NOMO-1 treated with DMSO at 0.1 percent for 48 hours (cell line): Measurements from ENCODE around the gene USF3.

Experiments
- DNase-seq: peaks from one replicate; lab custom pipeline; 2025; ENCODE audit not compliant: unreplicated experiment; lab: John Stamatoyannopoulos, UW

USF3 gene

DNA sequence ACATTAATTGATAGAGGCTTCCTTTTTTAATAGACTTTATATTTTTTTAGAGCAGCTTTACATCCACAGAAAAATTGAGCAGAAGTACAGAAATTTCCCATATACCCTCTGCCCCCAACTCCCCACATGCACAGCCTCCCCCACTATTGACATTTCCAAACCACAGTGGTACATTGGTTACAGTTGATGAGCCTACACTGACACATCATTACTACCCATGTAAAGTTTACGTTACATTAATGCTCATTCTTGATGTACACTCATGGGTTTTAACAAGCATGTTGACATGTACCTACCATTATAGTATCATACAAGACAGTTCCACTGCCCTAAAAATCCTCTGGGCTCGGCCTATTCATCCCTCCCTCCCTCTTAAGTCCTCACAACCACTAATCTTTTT is 78.7 kb downstream of the USF3 start:
- no peak for DNase-seq

DNA sequence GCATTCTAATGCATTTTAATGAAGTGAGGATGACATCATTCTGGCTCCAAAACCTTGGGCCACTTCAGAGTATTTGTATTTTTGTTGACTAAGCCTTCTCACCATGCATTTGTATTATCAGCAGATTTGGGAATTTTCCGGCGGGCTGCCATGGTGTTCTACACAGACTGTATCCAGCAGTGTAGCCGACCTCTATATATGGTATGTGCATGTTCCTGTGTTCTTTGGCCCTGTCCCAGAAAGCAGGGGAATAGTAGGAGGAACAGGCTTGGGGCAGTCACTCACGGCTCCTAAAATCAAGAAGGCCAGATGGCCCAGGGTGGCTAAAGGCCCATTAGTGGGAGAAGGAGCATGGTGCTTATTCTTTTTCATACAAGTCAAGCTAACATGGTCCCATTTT is 80.5 kb downstream of the USF3 start:
- DNase-seq, result no peak

DNA sequence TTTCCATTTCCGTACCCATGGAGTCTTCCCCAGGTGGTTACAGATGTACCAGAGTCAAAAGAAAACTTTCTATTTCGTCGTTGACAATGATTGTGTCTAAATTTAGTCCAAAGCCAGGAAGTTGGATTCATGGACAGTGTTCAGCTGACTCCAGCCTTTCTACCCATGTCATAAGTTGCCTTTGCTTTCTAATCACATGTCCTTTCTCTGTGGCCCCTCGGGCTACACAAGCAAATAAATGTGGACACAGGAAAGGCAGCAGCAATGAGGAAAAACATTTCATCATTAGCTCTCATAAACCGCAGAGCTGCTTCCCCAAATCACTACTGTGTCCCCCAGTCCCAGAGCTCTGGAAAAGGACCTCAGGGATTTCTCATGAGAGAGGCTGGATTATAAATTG is 82.0 kb downstream of the USF3 start:
- DNase-seq, result peak; percentile 23

DNA sequence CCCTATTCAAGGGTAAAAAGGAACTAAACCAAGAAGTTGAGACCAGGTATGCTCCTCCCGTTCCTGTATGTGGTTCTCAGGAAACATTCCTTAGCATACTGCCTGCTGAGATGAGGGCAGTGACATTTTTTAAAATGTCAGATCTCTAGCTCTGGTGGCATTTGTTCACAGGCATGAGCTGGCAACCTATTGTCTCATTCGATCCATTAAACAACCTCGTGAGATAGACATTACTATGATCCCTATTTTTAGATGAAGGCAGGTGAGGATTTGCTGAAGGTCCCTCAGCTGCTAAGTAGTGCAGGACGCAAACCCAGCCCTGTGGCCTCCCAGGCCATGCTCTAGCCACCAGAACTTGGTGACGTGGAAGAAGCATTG is 89.2 kb downstream of the USF3 start:
- no peak for DNase-seq

DNA sequence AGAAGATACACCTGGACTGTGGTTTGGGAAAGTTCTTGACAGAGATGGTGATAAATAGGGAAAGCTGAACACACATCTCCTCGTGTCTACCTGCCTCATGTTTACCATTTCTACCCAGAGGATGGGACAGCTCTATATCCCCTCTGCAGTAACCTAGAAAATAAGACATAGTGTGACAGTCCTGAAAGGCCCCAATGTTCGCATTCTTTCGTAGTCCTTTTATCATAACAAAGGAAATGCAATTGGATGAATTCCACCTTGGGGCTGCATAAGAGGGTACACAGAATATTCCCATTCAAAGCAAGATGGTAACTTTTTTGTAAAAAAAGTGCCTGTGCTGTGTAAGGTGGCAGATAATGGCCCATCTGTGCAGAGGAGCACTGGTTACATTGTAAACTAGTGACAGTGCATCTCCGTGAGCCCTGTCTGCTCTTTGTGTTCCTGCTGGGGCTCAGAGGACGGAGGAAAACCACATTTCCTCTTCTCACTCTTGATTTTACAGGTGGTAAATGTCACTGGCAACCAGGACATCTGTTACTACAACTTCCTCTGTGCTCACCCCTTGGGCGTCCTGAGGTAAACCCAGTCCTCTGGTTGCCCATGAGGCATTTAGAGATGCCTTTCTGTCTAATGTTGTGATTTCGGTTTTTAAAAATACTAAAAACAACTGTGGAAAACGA is 89.8 kb downstream of the USF3 start:
- DNase-seq, result peak; percentile 47

DNA sequence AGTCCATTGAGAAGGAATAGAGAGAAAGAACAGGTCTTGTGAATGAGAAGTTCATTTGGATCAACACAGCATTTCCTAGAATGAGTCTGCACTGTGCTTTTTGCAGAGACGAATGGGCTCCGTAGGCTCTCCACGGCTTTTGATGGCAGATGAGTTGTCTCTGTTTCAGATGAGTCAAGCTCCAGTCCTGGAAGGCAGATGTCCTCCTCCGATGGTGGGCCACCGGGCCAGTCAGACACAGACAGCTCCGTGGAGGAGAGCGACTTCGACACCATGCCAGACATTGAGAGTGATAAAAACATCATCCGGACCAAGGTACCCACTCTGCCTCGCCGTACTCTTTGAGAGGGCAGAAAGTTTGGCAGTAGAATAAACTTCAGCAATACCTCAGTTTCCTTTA is 93.6 kb downstream of the USF3 start:
- DNase-seq, result no peak

DNA sequence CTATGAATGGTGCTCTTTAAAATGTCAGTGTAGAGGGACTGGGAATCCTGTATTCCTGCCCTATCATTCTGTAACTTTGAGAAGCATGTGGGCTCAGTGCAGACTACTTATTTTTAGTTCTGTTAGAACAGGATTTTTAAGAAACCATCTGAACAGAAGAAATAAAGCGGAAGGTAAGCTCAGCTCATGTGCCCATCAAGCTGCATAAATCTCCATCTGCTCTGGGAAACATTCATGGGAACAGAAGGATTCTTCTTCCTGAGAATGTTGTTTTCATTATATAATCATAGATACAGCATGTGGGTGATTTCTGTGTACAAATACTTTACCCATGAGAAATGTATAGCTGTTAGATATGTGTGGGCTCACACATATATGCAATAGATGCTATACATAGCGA is 94.2 kb downstream of the USF3 start:
- DNase-seq, result no peak

DNA sequence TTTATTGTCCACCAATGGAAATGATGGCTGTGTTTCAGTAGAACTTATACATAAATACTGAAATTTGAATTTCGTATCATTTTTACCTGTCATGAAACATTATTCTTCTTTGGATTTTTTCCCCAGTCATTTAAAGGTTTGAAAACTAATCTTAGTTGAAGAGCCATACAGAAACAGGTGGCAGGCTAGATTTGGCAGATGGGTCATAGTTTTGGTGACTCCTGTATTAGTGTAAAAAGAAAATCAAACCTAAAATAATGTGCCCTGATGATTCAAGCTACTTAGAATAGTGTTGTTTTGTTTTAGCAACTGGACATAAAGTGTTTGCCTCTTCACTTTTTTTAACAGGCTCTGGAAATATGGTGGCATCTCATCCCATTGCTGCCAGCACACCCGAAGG is 95.2 kb downstream of the USF3 start:
- DNase-seq, result no peak

DNA sequence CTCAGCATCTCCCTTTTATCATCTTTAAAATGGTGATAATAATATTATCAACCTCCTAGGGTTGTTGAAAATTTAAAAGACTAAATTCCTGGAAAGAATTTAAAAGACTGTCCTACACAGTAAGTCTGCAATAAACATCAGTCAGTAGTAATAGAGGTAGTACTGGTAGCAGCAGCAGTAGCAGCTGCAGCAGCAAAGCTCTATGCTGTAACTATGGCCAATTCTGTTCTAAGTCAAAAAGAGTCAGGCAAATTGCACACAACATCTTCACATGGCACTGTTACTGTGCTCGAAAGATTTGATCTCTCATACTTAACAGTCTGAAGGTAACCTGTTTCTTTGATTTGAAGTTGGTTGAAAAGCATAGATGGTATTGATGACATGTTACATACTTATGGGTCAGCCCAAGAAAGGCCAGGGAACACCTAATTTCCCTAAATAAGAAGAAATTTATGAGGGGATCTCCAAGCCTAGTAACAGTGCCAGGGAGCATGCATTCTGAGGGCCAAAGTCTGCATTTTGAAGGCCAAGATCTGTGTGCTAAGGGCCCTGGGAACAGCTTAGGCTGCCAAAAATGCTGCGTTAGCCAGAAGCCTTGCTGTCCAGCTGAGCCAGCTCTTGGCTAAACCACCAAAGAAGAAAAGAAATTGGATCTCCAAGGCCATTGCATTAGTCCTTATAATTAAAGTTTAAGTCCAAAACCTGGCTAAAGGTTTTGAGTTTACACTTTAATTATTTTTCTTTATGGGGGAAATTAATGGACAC is 95.8 kb downstream of the USF3 start:
- DNase-seq, result no peak
